CD4-positive, alpha-beta T cell treated with Interleukin-15 for 1 hour (primary cell): Measurements from ENCODE around the gene LHFPL2.

Source experiments
- DNase-seq: peaks from one replicate; pipeline ENCODE4 v3.0.0-alpha.2; 2020

LHFPL2 gene

GRCh38 chr5:78563621-78564020, 85.0 kb downstream of the LHFPL2 start:
- DNase-seq, result no peak

GRCh38 chr5:78562714-78563330, 85.8 kb downstream of the LHFPL2 start:
- DNase-seq, result no peak

- DNase-seq, result no peak
These were observed 86.6 kb downstream of the LHFPL2 start for GRCh38 chr5:78562001-78562400.

GRCh38 chr5:78561261-78561660, 87.3 kb downstream of the LHFPL2 start:
- DNase-seq, result no peak

GRCh38 chr5:78560000-78560855, 88.3 kb downstream of the LHFPL2 start:
- DNase-seq, result no peak

- no peak for DNase-seq
These were observed 91.0 kb downstream of the LHFPL2 start for GRCh38 chr5:78557601-78558000.

GRCh38 chr5:78555870-78556269, 92.7 kb downstream of the LHFPL2 start:
- DNase-seq, result no peak

- no peak for DNase-seq
These were observed 93.9 kb downstream of the LHFPL2 start for GRCh38 chr5:78554670-78555069.

- no peak for DNase-seq
These were observed 94.8 kb downstream of the LHFPL2 start for GRCh38 chr5:78553580-78554353.

GRCh38 chr5:78552729-78553342, 95.7 kb downstream of the LHFPL2 start:
- no peak for DNase-seq

- no peak for DNase-seq
These were observed 97.7 kb downstream of the LHFPL2 start for GRCh38 chr5:78550891-78551290.

GRCh38 chr5:78549043-78549442, 99.5 kb downstream of the LHFPL2 start:
- peak; percentile 21 for DNase-seq

GRCh38 chr5:78547731-78548615, 100.6 kb downstream of the LHFPL2 start:
- DNase-seq, result no peak

GRCh38 chr5:78547183-78547582, 101.4 kb downstream of the LHFPL2 start:
- no peak for DNase-seq

GRCh38 chr5:78546276-78546996, 102.1 kb downstream of the LHFPL2 start:
- no peak for DNase-seq

GRCh38 chr5:78545406-78545805, 103.2 kb downstream of the LHFPL2 start:
- DNase-seq, result no peak

- no peak for DNase-seq
These were observed 103.9 kb downstream of the LHFPL2 start for GRCh38 chr5:78544561-78545201.

- DNase-seq, result no peak
These were observed 104.7 kb downstream of the LHFPL2 start for GRCh38 chr5:78543916-78544315.

GRCh38 chr5:78543292-78543691, 105.3 kb downstream of the LHFPL2 start:
- DNase-seq, result no peak

- DNase-seq, result no peak
These were observed 106.2 kb downstream of the LHFPL2 start for GRCh38 chr5:78542321-78542840.
